CD14-positive monocyte (primary cell): ENCODE measurements around the gene MACROD2. TPM values are rescaled to one million over a fixed set of nuclear protein-coding genes. Genes with fewer than 3 reads are reported as not detected.

Experiments used
- DNase-seq, 3 donors: peaks; one replicate each; pipeline ENCODE4 v3.0.0-alpha.2; 2011 to 2022
- H2AFZ ChIP-seq: 2 replicates; pipeline ENCODE4 v1.6.0; 2012; ENCODE audit warnings: mild to moderate bottlenecking, low read depth, low read length, inconsistent platforms; ENCODE audit not compliant: insufficient read depth, poor library complexity, severe bottlenecking
- H3K27ac ChIP-seq, 2 donors: 1 replicate in 1 of 2; 2 replicates in 1 of 2; pipeline ENCODE4 v1.5.1; 2012 to 2013; ENCODE audit warnings: low read length in 2 of 2, control low read depth in 1 of 2, inconsistent platforms in 1 of 2, low read depth in 1 of 2, mild to moderate bottlenecking in 1 of 2
- H3K27me3 ChIP-seq, 2 donors: one replicate each; pipeline versions ENCODE4 v1.6.0 to v1.6.1; 2011 to 2013; ENCODE audit warnings: low read length in 2 of 2; ENCODE audit not compliant: control insufficient read depth in 2 of 2, insufficient read depth in 2 of 2
- H3K36me3 ChIP-seq, 2 donors: replicated peaks in 1 of 2; 1 replicate in 1 of 2; 2 replicates in 1 of 2; pipeline versions ENCODE4 v1.5.1 to v1.6.1; 2012 to 2013; ENCODE audit warnings: low read length in 2 of 2, control low read depth in 1 of 2, inconsistent platforms in 1 of 2, mild to moderate bottlenecking in 1 of 2; ENCODE audit not compliant: insufficient read depth in 2 of 2, control insufficient read depth in 1 of 2
- H3K4me1 ChIP-seq, 2 donors: 1 replicate in 1 of 2; 2 replicates in 1 of 2; pipeline versions ENCODE4 v1.5.1 to v1.6.1; 2012 to 2013; ENCODE audit warnings: low read length in 2 of 2, control low read depth in 1 of 2, inconsistent platforms in 1 of 2, mild to moderate bottlenecking in 1 of 2, moderate library complexity in 1 of 2; ENCODE audit not compliant: insufficient read depth in 2 of 2, control insufficient read depth in 1 of 2
- H3K4me2 ChIP-seq: replicated peaks from 2 replicates; pipeline ENCODE3; 2012; ENCODE audit warnings: low read length, moderate library complexity, mild to moderate bottlenecking; ENCODE audit not compliant: poor library complexity, severe bottlenecking; ENCODE audit errors: extremely low read depth
- H3K4me3 ChIP-seq, 3 experiments: fragments of 200-600 bp in 1 of 3; sonication (generic) in 1 of 3; replicated peaks in 1 of 3; 1 replicate in 2 of 3; 2 replicates in 1 of 3; pipeline ENCODE4 v1.5.1; 2011 to 2013; ENCODE audit warnings: low read length in 3 of 3, mild to moderate bottlenecking in 3 of 3, control low read depth in 2 of 3, low read depth in 2 of 3, inconsistent platforms in 1 of 3, moderate library complexity in 1 of 3
- H3K79me2 ChIP-seq: 2 replicates; pipeline ENCODE4 v1.6.0; 2012; ENCODE audit warnings: mild to moderate bottlenecking, control low read depth, inconsistent platforms, low read length, moderate library complexity; ENCODE audit not compliant: insufficient read depth
- H3K9ac ChIP-seq: 2 replicates; pipeline ENCODE4 v1.6.0; 2017; ENCODE audit warnings: low read length, mild to moderate bottlenecking; ENCODE audit not compliant: insufficient read depth, poor library complexity, severe bottlenecking
- H3K9me3 ChIP-seq, 2 donors: replicated peaks in 1 of 2; 1 replicate in 1 of 2; 2 replicates in 1 of 2; pipeline versions ENCODE4 v1.5.1 to v1.6.1; 2012 to 2013; ENCODE audit warnings: low read length in 2 of 2, control low read depth in 1 of 2; ENCODE audit not compliant: control insufficient read depth in 1 of 2, insufficient read depth in 1 of 2
- H4K20me1 ChIP-seq: 2 replicates; pipeline ENCODE4 v1.6.0; 2012; ENCODE audit warnings: mild to moderate bottlenecking, low read length, control low read depth, moderate library complexity; ENCODE audit not compliant: insufficient read depth
- H3K27ac Mint-ChIP-seq, 7 donors: one replicate each; pipeline ENCODE4 v1.8.0; 2020; ENCODE audit warnings: mild to moderate bottlenecking in 7 of 7, mixed read lengths in 7 of 7, moderate library complexity in 6 of 7, inconsistent platforms in 2 of 7
- H3K27me3 Mint-ChIP-seq, 3 donors: one replicate each; pipeline ENCODE4 v1.8.0; 2021 to 2022; ENCODE audit warnings: low read depth in 3 of 3, mild to moderate bottlenecking in 3 of 3, mixed read lengths in 3 of 3, moderate library complexity in 3 of 3, inconsistent platforms in 1 of 3
- H3K36me3 Mint-ChIP-seq, 2 donors: one replicate each; pipeline ENCODE4 v1.8.0; 2020; ENCODE audit warnings: mixed read lengths in 2 of 2, inconsistent platforms in 1 of 2, mild to moderate bottlenecking in 1 of 2
- H3K4me1 Mint-ChIP-seq: one replicate; pipeline ENCODE4 v1.8.0; 2020; ENCODE audit warnings: mild to moderate bottlenecking, mixed read lengths
- H3K4me3 Mint-ChIP-seq, 2 donors: one replicate each; pipeline ENCODE4 v1.8.0; 2020; ENCODE audit warnings: mild to moderate bottlenecking in 2 of 2, mixed read lengths in 2 of 2, moderate library complexity in 1 of 2
- H3K9me3 Mint-ChIP-seq, 7 donors: one replicate each; pipeline ENCODE4 v1.8.0; 2020 to 2022; ENCODE audit warnings: mixed read lengths in 7 of 7, mild to moderate bottlenecking in 6 of 7, moderate library complexity in 6 of 7, inconsistent platforms in 2 of 7
- WGBS: methylation state at CpG from one replicate; pipeline ENCODE4 v1.1.5; 2013; ENCODE audit warnings: missing lambda C conversion rate; ENCODE audit not compliant: insufficient coverage; 5-methylcytosine and 5-hydroxymethylcytosine counted together
- intact Hi-C, 2 donors: fragments of 100-400 bp; cut with micrococcal nuclease; formaldehyde crosslinking; loops; one replicate each; pipeline versions ENCODE4 v1.15.0 to v1.15.1; 2023
- polyA plus RNA-seq, 3 donors: library from polyadenylated mRNA; depleted of rRNA in 1 of 3; unstranded in 2 of 3; stranded (reverse) in 1 of 3; fragments of 300-500 nt in 2 of 3; fragments of >200 nt in 1 of 3; fragmentation: Illumina TruSeq in 2 of 3; gene quantifications; 1 replicate in 2 of 3; 2 replicates in 1 of 3; pipeline ENCODE4 v1.2.3, GENCODE V29; 2012 to 2021
- TF ChIP-seq, protein P1 (sequence below): fragments of 200-600 bp; IDR thresholded peaks from one replicate; pipeline ENCODE4 v1.8.0; 2022; ENCODE audit warnings: antibody characterized with exemption, mild to moderate bottlenecking

MACROD2 gene
- polyA plus RNA-seq, 3 donors: 0.23 TPM; not detected in 2

DNA sequence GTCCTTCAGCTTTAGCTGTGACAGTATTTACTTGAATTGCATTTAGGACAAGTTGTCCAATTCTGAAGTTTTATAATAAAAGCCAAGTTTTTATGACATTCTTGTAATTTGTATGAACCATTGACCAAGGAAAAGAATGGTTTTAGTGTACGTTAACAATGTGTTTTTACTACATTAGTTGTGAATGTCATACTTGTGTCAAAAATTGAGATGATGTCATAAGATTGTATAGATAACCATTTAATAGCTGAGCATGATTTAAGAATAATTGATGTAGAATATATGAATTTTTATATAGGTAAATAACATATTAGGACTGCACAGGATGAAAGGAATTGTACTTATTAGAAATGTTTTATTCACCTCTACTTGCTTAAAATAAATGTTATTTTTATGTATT lies 102.9 kb downstream of the MACROD2 start:
- no peaks in the 10 kb centered on the region for H4K20me1 ChIP-seq
- Mint-ChIP-seq H3K36me3 (no peaks in the 10 kb centered on the region), H3K27me3 (no peaks in the 10 kb centered on the region), H3K9me3 (peaks cover 0 to 3% (median 0%) of the 10 kb centered on the region in 7 donors), H3K4me1 (no peaks in the 10 kb centered on the region), H3K4me3 (no peak overlapping the region), H3K27ac (no peak overlapping the region)
- WGBS: no CpG with 5 or more reads among the region's 1 CpG
- H3K9me3 ChIP-seq: no peaks in the 10 kb centered on the region
- no peak overlapping the region for H2AFZ ChIP-seq
- H3K9ac ChIP-seq: no peak overlapping the region
- H3K4me1 ChIP-seq: no peaks in the 10 kb centered on the region
- H3K4me2 ChIP-seq: no peak overlapping the region
- H3K27ac ChIP-seq: no peak overlapping the region
- TF ChIP-seq, protein P1, sequence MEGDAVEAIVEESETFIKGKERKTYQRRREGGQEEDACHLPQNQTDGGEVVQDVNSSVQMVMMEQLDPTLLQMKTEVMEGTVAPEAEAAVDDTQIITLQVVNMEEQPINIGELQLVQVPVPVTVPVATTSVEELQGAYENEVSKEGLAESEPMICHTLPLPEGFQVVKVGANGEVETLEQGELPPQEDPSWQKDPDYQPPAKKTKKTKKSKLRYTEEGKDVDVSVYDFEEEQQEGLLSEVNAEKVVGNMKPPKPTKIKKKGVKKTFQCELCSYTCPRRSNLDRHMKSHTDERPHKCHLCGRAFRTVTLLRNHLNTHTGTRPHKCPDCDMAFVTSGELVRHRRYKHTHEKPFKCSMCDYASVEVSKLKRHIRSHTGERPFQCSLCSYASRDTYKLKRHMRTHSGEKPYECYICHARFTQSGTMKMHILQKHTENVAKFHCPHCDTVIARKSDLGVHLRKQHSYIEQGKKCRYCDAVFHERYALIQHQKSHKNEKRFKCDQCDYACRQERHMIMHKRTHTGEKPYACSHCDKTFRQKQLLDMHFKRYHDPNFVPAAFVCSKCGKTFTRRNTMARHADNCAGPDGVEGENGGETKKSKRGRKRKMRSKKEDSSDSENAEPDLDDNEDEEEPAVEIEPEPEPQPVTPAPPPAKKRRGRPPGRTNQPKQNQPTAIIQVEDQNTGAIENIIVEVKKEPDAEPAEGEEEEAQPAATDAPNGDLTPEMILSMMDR: no peak
- H3K36me3 ChIP-seq: no peaks in the 10 kb centered on the region
- no peaks in the 10 kb centered on the region for H3K79me2 ChIP-seq
- no peaks in the 10 kb centered on the region for H3K27me3 ChIP-seq
- no peak overlapping the region for H3K4me3 ChIP-seq
- no peak for DNase-seq
- intact Hi-C loops: no loop called here

DNA sequence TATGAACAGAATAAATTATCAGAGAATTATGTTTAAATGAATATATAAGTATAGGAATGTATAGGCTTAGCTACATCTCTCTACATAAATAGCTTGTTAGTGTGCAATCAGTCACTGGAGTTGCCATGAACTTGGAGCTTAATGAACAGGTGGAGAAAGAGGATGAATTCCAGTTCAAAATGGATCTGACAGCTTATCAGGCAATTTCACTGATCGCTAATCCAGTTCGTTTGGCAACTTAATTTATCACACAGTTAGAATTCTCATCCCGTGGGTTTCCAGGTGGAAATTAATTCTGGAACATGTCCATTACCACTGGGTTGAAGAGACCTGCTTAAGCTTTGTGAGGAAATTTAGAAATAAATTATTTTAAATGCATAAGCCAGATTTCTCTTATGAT lies 118.1 kb downstream of the MACROD2 start:
- no peak overlapping the region for H3K9ac ChIP-seq
- Mint-ChIP-seq H3K4me1 (no peaks in the 10 kb centered on the region), H3K4me3 (no peak overlapping the region), H3K36me3 (no peaks in the 10 kb centered on the region), H3K27ac (no peak overlapping the region), H3K27me3 (peaks cover 0 to 2% (median 0%) of the 10 kb centered on the region in 3 donors), H3K9me3 (peaks cover 0 to 4% (median 2%) of the 10 kb centered on the region in 7 donors)
- intact Hi-C loops: no loop called here
- TF ChIP-seq, protein P1: no peak
- H3K4me3 ChIP-seq: no peak overlapping the region
- no CpG with 5 or more reads among the region's 3 CpGs for WGBS
- H2AFZ ChIP-seq: no peak overlapping the region
- no peaks in the 10 kb centered on the region for H3K9me3 ChIP-seq
- no peaks in the 10 kb centered on the region for H3K27me3 ChIP-seq
- no peak for DNase-seq
- no peak overlapping the region for H3K4me2 ChIP-seq
- H3K79me2 ChIP-seq: no peaks in the 10 kb centered on the region
- H3K36me3 ChIP-seq: no peaks in the 10 kb centered on the region
- H3K4me1 ChIP-seq: no peaks in the 10 kb centered on the region
- no peaks in the 10 kb centered on the region for H4K20me1 ChIP-seq
- H3K27ac ChIP-seq: no peak overlapping the region
